K562 (cell line): ENCODE measurements around the gene CCDC78. TPM values are rescaled to one million over a fixed set of nuclear protein-coding genes. Genes with fewer than 3 reads are reported as not detected.

Source experiments
- CTCF ChIP-seq, 3 experiments: IDR thresholded peaks in 2 of 3; conservative IDR thresholded peaks in 1 of 3; 2 replicates each; pipeline ENCODE4 v1.5.1; 2011 to 2012; ENCODE audit warnings: low read length in 3 of 3, mild to moderate bottlenecking in 3 of 3, control low read depth in 2 of 3, improper control_type of control experiment in 1 of 3, inconsistent platforms in 1 of 3, low read depth in 1 of 3, mixed read lengths in 1 of 3, moderate library complexity in 1 of 3; ENCODE audit not compliant: insufficient read depth in 2 of 3
- ELF2 ChIP-seq: fragments of 250-450 bp; sonication (Bioruptor Pico); IDR thresholded peaks from 2 replicates; pipeline ENCODE4 v1.5.0; 2021; ENCODE audit warnings: mild to moderate bottlenecking
- TRIM28 ChIP-seq: fragments of 450-650 bp; IDR thresholded peaks from 2 replicates; pipeline ENCODE4 v1.6.1; 2017
- UBTF ChIP-seq, 2 experiments: IDR thresholded peaks; 2 replicates each; pipeline ENCODE4 v1.6.1; 2012; ENCODE audit warnings: improper control_type of control experiment in 2 of 2, low read depth in 2 of 2, low read length in 2 of 2, borderline replicate concordance in 1 of 2
- ZNF174 ChIP-seq: fragments of 250-450 bp; sonication (Bioruptor Pico); IDR thresholded peaks from 2 replicates; pipeline ENCODE4 v1.4.0; 2020; ENCODE audit warnings: mild to moderate bottlenecking
- polyA plus RNA-seq, 8 experiments: library from polyadenylated mRNA; depleted of rRNA in 4 of 8; stranded (reverse) in 5 of 8; unstranded in 3 of 8; fragments of >200 nt; fragmentation: Nextera tagmentation in 2 of 8; fragmentation: Illumina TruSeq in 1 of 8; extraction: Ambion mirVana in 2 of 8; extraction: Trizol in 1 of 8; gene quantifications; 2 replicates each; pipeline versions ENCODE4 v1.2.1 to v1.2.3, GENCODE V29; 2011 to 2014; ENCODE audit warnings: inconsistent platforms in 1 of 8, missing spikeins in 1 of 8
- total RNA-seq, 7 experiments: library from RNA; depleted of rRNA in 6 of 7; stranded (reverse); fragments of >200 nt in 6 of 7; fragmentation: Illumina TruSeq in 2 of 7; extraction: Trizol in 2 of 7; gene quantifications; 2 replicates each; pipeline versions ENCODE4 v1.2.1 to v1.2.3, GENCODE V29; 2011 to 2021; ENCODE audit warnings: low replicate concordance in 1 of 7

Gene CCDC78
- total and polyA plus RNA-seq, 9 of the 15 experiments (the other 6 are each of a cell fraction or from before 2014, with no cell fraction given), result 0.24 to 17.7 (median 2.9) TPM

- TF ChIP-seq ZNF174 (CRISPR knock-in tag) (no peak), UBTF (IDR thresholded peaks at IDR 0.05; ENCODE audit: borderline replicate concordance in 1 of 2, low read depth in 2 of 2, low read length in 2 of 2) (0 out of 4 replicates have a peak, but pooled peaks of 1 of the 2 experiments have one; percentile 20), TRIM28 (no peak), ELF2 (CRISPR knock-in tag) (no peak), CTCF (IDR thresholded peaks at IDR 0.05 in 2 of 3, conservative IDR thresholded peaks at IDR 0.05 in 1 of 3; ENCODE audit: insufficient read depth in 2 of 3, low read depth in 1 of 3, low read length in 3 of 3) (peak; percentile 40 to 53 (median 51); a peak in 5 of 6 replicates)
Observed at GRCh38 chr16:720447-720989, 5.7 kb downstream of the CCDC78 start (continued).
